OCI-LY3 (cell line): ENCODE measurements around the gene ADD3.

ENCODE experiments used
- EZH2phosphoT487 ChIP-seq: fragments of 200-600 bp; shearing (Covaris generic); IDR thresholded peaks from 2 replicates; pipeline ENCODE4 v1.6.1; 2018; ENCODE audit warnings: antibody characterized with exemption, mixed run types, low read depth
- TF ChIP-seq, protein P1 (sequence below): fragments of 200-600, 300-600 bp; sonication (generic); IDR thresholded peaks from 2 replicates; pipeline ENCODE4 v1.5.1; 2014; ENCODE audit warnings: antibody characterized with exemption, low read length, low read depth

DNA sequence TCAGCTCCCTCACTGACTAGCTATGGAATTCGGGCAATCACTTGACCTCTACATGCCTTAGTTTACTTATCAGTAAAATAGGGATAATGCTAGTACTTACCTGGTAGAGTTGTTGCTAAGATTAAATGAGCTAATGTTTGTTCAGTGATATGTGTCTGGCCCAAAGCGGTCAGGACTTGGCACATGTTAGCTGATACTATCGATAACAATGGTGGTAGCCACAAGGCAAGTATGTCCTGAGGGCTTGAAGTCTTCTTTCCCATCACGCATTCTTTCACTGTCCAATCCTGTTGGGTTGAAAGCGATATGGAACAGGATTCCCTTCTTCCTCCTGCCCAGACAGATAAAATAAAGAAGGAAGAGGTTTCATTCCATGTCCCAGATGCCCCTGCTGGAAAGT is 174.1 kb downstream of the ADD3 start:
- TF ChIP-seq, protein P1, sequence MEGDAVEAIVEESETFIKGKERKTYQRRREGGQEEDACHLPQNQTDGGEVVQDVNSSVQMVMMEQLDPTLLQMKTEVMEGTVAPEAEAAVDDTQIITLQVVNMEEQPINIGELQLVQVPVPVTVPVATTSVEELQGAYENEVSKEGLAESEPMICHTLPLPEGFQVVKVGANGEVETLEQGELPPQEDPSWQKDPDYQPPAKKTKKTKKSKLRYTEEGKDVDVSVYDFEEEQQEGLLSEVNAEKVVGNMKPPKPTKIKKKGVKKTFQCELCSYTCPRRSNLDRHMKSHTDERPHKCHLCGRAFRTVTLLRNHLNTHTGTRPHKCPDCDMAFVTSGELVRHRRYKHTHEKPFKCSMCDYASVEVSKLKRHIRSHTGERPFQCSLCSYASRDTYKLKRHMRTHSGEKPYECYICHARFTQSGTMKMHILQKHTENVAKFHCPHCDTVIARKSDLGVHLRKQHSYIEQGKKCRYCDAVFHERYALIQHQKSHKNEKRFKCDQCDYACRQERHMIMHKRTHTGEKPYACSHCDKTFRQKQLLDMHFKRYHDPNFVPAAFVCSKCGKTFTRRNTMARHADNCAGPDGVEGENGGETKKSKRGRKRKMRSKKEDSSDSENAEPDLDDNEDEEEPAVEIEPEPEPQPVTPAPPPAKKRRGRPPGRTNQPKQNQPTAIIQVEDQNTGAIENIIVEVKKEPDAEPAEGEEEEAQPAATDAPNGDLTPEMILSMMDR = no peak
- TF ChIP-seq EZH2phosphoT487 = no peak
